Measurements from ENCODE around the gene SUSD4. TPM values are rescaled to one million over a fixed set of nuclear protein-coding genes. Genes with fewer than 3 reads are reported as not detected.

SUSD4 gene
- polyA plus RNA-seq, 1 of the 3 experiments (the other 2 are of a cell fraction): 0.31 TPM

DNA sequence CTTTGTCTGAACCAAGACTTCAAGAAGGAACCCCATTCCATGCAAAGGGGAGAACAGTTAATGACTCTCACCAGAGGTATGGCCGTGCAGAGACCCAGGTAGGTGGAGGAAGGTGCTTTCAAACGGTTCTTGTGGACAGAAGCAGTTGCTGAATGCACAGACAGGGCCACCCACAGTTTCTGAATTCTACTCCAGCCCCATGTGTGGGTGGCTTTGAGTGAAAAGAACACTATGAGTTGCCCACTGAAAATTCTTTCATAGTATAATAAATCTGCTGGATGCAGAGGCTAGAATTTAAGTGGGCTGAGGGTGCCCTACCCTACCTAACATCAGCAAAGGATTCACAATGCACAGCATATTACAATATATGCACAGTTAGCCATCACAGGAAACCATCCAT lies 22.0 kb upstream of the SUSD4 start:
- no peaks in the 10 kb centered on the region for H3K9me2 ChIP-seq
- CTCF ChIA-PET: no interaction called here
- no peak overlapping the region for H3K9ac ChIP-seq
- no peaks in the 10 kb centered on the region for H3K79me2 ChIP-seq (ENCODE audit: insufficient read depth)
- WGBS (ENCODE audit: low lambda C conversion rate): 6% methylated on average over 2 of the region's 2 CpGs
- POLR2A ChIA-PET: no interaction called here
- H3K27ac ChIP-seq (ENCODE audit: low read depth in 2 of 2, low read length in 1 of 2): no peak overlapping the region
- no peak overlapping the region for H3K4me2 ChIP-seq
- TF ChIP-seq FOXJ3 (CRISPR knock-in tag; IDR thresholded peaks at IDR 0.05) (no peak), ELF1 (IDR thresholded peaks at IDR 0.05) (no peak), YY1 (IDR thresholded peaks at IDR 0.05; ENCODE audit: low read depth) (no peak), EZH2phosphoT487 (IDR thresholded peaks at IDR 0.05; ENCODE audit: borderline replicate concordance, low read depth) (no peak), SMC3 (IDR thresholded peaks at IDR 0.05; ENCODE audit: low read depth, low read length) (no peak), TCF12 (IDR thresholded peaks at IDR 0.05) (no peak), TAF1 (IDR thresholded peaks at IDR 0.05; ENCODE audit: borderline replicate concordance, low read depth, low read length) (no peak), RAD21 (IDR thresholded peaks at IDR 0.05; ENCODE audit: low read length) (no peak), EP300 (IDR thresholded peaks at IDR 0.05; ENCODE audit: borderline replicate concordance in 1 of 2, low read depth in 1 of 2, low read length in 1 of 2) (no peak), NRF1 (IDR thresholded peaks at IDR 0.05; ENCODE audit: low read depth, low read length) (no peak), JUND (IDR thresholded peaks at IDR 0.05) (no peak)
- TF ChIP-seq, protein P1, sequence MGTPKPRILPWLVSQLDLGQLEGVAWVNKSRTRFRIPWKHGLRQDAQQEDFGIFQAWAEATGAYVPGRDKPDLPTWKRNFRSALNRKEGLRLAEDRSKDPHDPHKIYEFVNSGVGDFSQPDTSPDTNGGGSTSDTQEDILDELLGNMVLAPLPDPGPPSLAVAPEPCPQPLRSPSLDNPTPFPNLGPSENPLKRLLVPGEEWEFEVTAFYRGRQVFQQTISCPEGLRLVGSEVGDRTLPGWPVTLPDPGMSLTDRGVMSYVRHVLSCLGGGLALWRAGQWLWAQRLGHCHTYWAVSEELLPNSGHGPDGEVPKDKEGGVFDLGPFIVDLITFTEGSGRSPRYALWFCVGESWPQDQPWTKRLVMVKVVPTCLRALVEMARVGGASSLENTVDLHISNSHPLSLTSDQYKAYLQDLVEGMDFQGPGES (IDR thresholded peaks at IDR 0.05; ENCODE audit: low read depth, low read length): no peak
- TF ChIP-seq, protein P2, sequence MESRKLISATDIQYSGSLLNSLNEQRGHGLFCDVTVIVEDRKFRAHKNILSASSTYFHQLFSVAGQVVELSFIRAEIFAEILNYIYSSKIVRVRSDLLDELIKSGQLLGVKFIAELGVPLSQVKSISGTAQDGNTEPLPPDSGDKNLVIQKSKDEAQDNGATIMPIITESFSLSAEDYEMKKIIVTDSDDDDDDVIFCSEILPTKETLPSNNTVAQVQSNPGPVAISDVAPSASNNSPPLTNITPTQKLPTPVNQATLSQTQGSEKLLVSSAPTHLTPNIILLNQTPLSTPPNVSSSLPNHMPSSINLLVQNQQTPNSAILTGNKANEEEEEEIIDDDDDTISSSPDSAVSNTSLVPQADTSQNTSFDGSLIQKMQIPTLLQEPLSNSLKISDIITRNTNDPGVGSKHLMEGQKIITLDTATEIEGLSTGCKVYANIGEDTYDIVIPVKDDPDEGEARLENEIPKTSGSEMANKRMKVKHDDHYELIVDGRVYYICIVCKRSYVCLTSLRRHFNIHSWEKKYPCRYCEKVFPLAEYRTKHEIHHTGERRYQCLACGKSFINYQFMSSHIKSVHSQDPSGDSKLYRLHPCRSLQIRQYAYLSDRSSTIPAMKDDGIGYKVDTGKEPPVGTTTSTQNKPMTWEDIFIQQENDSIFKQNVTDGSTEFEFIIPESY (IDR thresholded peaks at IDR 0.05; ENCODE audit: borderline replicate concordance, low read depth): no peak
- TF ChIP-seq, protein P3, sequence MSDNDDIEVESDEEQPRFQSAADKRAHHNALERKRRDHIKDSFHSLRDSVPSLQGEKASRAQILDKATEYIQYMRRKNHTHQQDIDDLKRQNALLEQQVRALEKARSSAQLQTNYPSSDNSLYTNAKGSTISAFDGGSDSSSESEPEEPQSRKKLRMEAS (IDR thresholded peaks at IDR 0.05; ENCODE audit: low read depth): no peak
- H3K27me3 ChIP-seq (ENCODE audit: insufficient read depth): no peaks in the 10 kb centered on the region
- no peaks in the 10 kb centered on the region for H3F3A ChIP-seq (replicated peaks; ENCODE audit: insufficient read depth)
- H3K9me3 ChIP-seq: no peaks in the 10 kb centered on the region
- no peak overlapping the region for H3K4me3 ChIP-seq (ENCODE audit: low read depth in 2 of 2, low read length in 1 of 2)
- no peaks in the 10 kb centered on the region for H3K36me3 ChIP-seq (replicated peaks in 1 of 2; ENCODE audit: control insufficient read depth in 1 of 2, insufficient read depth in 2 of 2, low read length in 1 of 2)
- H3K4me1 ChIP-seq (ENCODE audit: control insufficient read depth in 1 of 2, insufficient read depth in 2 of 2, low read depth in 1 of 2, low read length in 1 of 2): no peaks in the 10 kb centered on the region
- H4K20me1 ChIP-seq (ENCODE audit: insufficient read depth): no peaks in the 10 kb centered on the region
- H2AFZ ChIP-seq (ENCODE audit: low read depth): no peak overlapping the region
- DNase-seq: no peak

DNA sequence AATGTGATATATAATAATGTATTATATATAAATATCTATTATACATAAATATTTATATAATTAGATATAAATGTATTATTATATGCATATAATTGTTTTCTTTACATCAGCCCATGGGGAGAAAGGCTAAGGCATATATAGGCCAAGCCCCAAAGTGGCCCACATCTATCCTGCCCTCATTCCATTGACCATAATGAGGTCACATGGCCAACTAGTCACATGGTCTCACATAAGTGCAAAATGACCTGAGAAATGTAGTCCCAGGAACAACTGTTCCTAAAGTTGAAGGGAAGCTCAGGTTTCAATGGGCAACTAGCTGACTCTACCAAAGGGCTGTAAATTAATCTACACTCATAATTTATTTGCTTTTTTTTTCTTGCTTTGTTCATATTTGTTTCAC lies 14.8 kb upstream of the SUSD4 start:
- Histone ChIP-seq H3F3A (replicated peaks; ENCODE audit: insufficient read depth) (no peaks in the 10 kb centered on the region), H3K36me3 (replicated peaks in 1 of 2; ENCODE audit: control insufficient read depth in 1 of 2, insufficient read depth in 2 of 2, low read length in 1 of 2) (no peaks in the 10 kb centered on the region), H2AFZ (ENCODE audit: low read depth) (no peak overlapping the region), H4K20me1 (ENCODE audit: insufficient read depth) (no peaks in the 10 kb centered on the region), H3K9me2 (no peaks in the 10 kb centered on the region), H3K4me1 (ENCODE audit: control insufficient read depth in 1 of 2, insufficient read depth in 2 of 2, low read depth in 1 of 2, low read length in 1 of 2) (no peaks in the 10 kb centered on the region), H3K4me3 (ENCODE audit: low read depth in 2 of 2, low read length in 1 of 2) (no peak overlapping the region), H3K9me3 (no peaks in the 10 kb centered on the region), H3K4me2 (no peak overlapping the region), H3K27me3 (ENCODE audit: insufficient read depth) (no peaks in the 10 kb centered on the region), H3K9ac (no peak overlapping the region), H3K79me2 (ENCODE audit: insufficient read depth) (no peaks in the 10 kb centered on the region), H3K27ac (ENCODE audit: low read depth in 2 of 2, low read length in 1 of 2) (no peak overlapping the region)
- ChIA-PET CTCF (interaction anchor here (1.5 kb wide), 1 partner anchor 10 kb away, joined by 6 read pairs; no protein-coding TSS in a partner anchor), POLR2A (no interaction called here)
- DNase-seq: no peak
- TF ChIP-seq RFX5 (IDR thresholded peaks at IDR 0.05; ENCODE audit: low read length) (no peak), GATA2 (CRISPR knock-in tag; IDR thresholded peaks at IDR 0.05) (no peak), RAD21 (IDR thresholded peaks at IDR 0.05; ENCODE audit: low read length) (no peak), GABPA (IDR thresholded peaks at IDR 0.05; ENCODE audit: low read depth) (no peak)

Data from SK-N-SH (cell line).